SK-N-SH treated with all-trans-retinoic acid at 6 μM for 48 hours (cell line): ENCODE measurements around the gene CENPM.

ENCODE experiments used
- ATAC-seq: fragments of 200-7000 bp; cut with Tn5 transposase; 3 replicates; pipeline ENCODE4 v1.9.1; 2020; ENCODE audit warnings: mild to moderate bottlenecking, moderate library complexity
- ARNTL ChIP-seq: fragments of 450-650 bp; formaldehyde crosslinking; IDR thresholded peaks from 2 replicates; pipeline ENCODE4 v1.5.0; 2020; ENCODE audit warnings: low read depth, mild to moderate bottlenecking, moderate library complexity, borderline replicate concordance
- BACH2 ChIP-seq: fragments of 250-450 bp; sonication (Bioruptor Pico); IDR thresholded peaks from 2 replicates; pipeline ENCODE4 v1.9.0; 2021; ENCODE audit warnings: mild to moderate bottlenecking, borderline replicate concordance
- CREB5 ChIP-seq: fragments of 250-450 bp; sonication (Bioruptor Pico); IDR thresholded peaks from 2 replicates; pipeline ENCODE4 v1.5.1; 2020; ENCODE audit warnings: low read depth, mild to moderate bottlenecking, moderate library complexity
- CSDC2 ChIP-seq: fragments of 250-450 bp; sonication (Bioruptor Pico); IDR thresholded peaks from 2 replicates; pipeline ENCODE4 v1.5.0; 2020; ENCODE audit warnings: mild to moderate bottlenecking, moderate library complexity
- ESRRG ChIP-seq: fragments of 250-450 bp; sonication (Bioruptor Pico); IDR thresholded peaks from 2 replicates; pipeline ENCODE4 v1.6.1; 2021; ENCODE audit warnings: mild to moderate bottlenecking
- GLIS3 ChIP-seq: fragments of 250-450 bp; sonication (Bioruptor Pico); IDR thresholded peaks from 2 replicates; pipeline ENCODE4 v1.5.0; 2020; ENCODE audit warnings: mild to moderate bottlenecking, moderate library complexity
- ISL1 ChIP-seq: fragments of 250-450 bp; sonication (Bioruptor Pico); IDR thresholded peaks from 2 replicates; pipeline ENCODE4 v2.1.2; 2022; ENCODE audit warnings: mild to moderate bottlenecking, moderate library complexity
- OSR1 ChIP-seq: fragments of 250-450 bp; sonication (Bioruptor Pico); IDR thresholded peaks from 2 replicates; pipeline ENCODE4 v1.8.0; 2022; ENCODE audit warnings: moderate library complexity, mild to moderate bottlenecking, inconsistent platforms
- PATZ1 ChIP-seq: fragments of 250-450 bp; sonication (Bioruptor Pico); IDR thresholded peaks from 2 replicates; pipeline ENCODE4 v1.8.0; 2020; ENCODE audit warnings: mild to moderate bottlenecking, moderate library complexity, borderline replicate concordance
- POU6F1 ChIP-seq: fragments of 250-450 bp; sonication (Bioruptor Pico); IDR thresholded peaks from 2 replicates; pipeline ENCODE4 v1.8.0; 2021; ENCODE audit warnings: low read depth, mild to moderate bottlenecking, moderate library complexity, borderline replicate concordance
- PPARA ChIP-seq: fragments of 250-450 bp; sonication (Bioruptor Pico); IDR thresholded peaks from 2 replicates; pipeline ENCODE4 v1.5.0; 2020; ENCODE audit warnings: mild to moderate bottlenecking, borderline replicate concordance
- SNAI2 ChIP-seq: fragments of 250-450 bp; sonication (Bioruptor Pico); IDR thresholded peaks from 2 replicates; pipeline ENCODE4 v1.5.0; 2020; ENCODE audit warnings: mild to moderate bottlenecking, moderate library complexity
- TCF4 ChIP-seq: fragments of 250-450 bp; sonication (Bioruptor Pico); IDR thresholded peaks from 2 replicates; pipeline ENCODE4 v1.8.0; 2021; ENCODE audit warnings: mild to moderate bottlenecking, moderate library complexity, borderline replicate concordance
- TOX ChIP-seq: fragments of 250-450 bp; sonication (Bioruptor Pico); IDR thresholded peaks from 2 replicates; pipeline ENCODE4 v1.8.0; 2021; ENCODE audit warnings: mild to moderate bottlenecking, moderate library complexity, borderline replicate concordance
- TSHZ2 ChIP-seq: fragments of 250-450 bp; sonication (Bioruptor Pico); IDR thresholded peaks from 2 replicates; pipeline ENCODE4 v1.5.0; 2020; ENCODE audit warnings: mild to moderate bottlenecking, moderate library complexity
- ZC3H10 ChIP-seq: fragments of 250-450 bp; sonication (Bioruptor Pico); IDR thresholded peaks from 2 replicates; pipeline ENCODE4 v1.5.1; 2021; ENCODE audit warnings: mild to moderate bottlenecking, moderate library complexity
- ZFP3 ChIP-seq: fragments of 250-450 bp; sonication (Bioruptor Pico); IDR thresholded peaks from 2 replicates; pipeline ENCODE4 v1.5.0; 2020; ENCODE audit warnings: mild to moderate bottlenecking, moderate library complexity
- ZFP30 ChIP-seq: fragments of 450-650 bp; formaldehyde crosslinking; IDR thresholded peaks from 2 replicates; pipeline ENCODE4 v1.5.0; 2022; ENCODE audit warnings: mild to moderate bottlenecking, moderate library complexity
- ZNF565 ChIP-seq: fragments of 450-650 bp; formaldehyde crosslinking; conservative IDR thresholded peaks from 2 replicates; pipeline ENCODE4 v1.5.0; 2020; ENCODE audit warnings: low read depth, mild to moderate bottlenecking, moderate library complexity
- ZNF70 ChIP-seq: fragments of 450-650 bp; formaldehyde crosslinking; IDR thresholded peaks from 2 replicates; pipeline ENCODE4 v1.5.0; 2020; ENCODE audit warnings: mild to moderate bottlenecking, moderate library complexity
- ZNF8 ChIP-seq: fragments of 450-650 bp; formaldehyde crosslinking; IDR thresholded peaks from 2 replicates; pipeline ENCODE4 v1.5.0; 2020; ENCODE audit warnings: mild to moderate bottlenecking, moderate library complexity

CENPM gene

GRCh38 chr22:41991111-41991510 lies 44.2 kb upstream of the CENPM start:
- no peak for ATAC-seq
- TF ChIP-seq PPARA (CRISPR knock-in tag) (no peak), ESRRG (CRISPR knock-in tag) (no peak), PATZ1 (no peak), TOX (CRISPR knock-in tag) (no peak), SNAI2 (CRISPR knock-in tag) (no peak), GLIS3 (CRISPR knock-in tag) (no peak), ZC3H10 (CRISPR knock-in tag) (no peak), BACH2 (CRISPR knock-in tag) (no peak), POU6F1 (CRISPR knock-in tag) (no peak), ISL1 (CRISPR knock-in tag) (no peak), ZFP3 (CRISPR knock-in tag) (no peak), CREB5 (CRISPR knock-in tag) (no peak)
- TF ChIP-seq, all 23 proteins: peak for 0

GRCh38 chr22:41989246-41989645 lies 42.3 kb upstream of the CENPM start:
- no peak for TF ChIP-seq ZNF565 (CRISPR knock-in tag)
- TF ChIP-seq CREB5 (CRISPR knock-in tag): no peak
- TF ChIP-seq ZNF70 (CRISPR knock-in tag): no peak
- TF ChIP-seq ESRRG (CRISPR knock-in tag): no peak
- no peak for TF ChIP-seq ARNTL
- no peak for TF ChIP-seq PATZ1
- TF ChIP-seq TOX (CRISPR knock-in tag): no peak
- no peak for TF ChIP-seq ZNF8 (CRISPR knock-in tag)
- TF ChIP-seq ZC3H10 (CRISPR knock-in tag): no peak
- no peak for TF ChIP-seq TCF4 (CRISPR knock-in tag)
- no peak for ATAC-seq

GRCh38 chr22:41987276-41987675 lies 40.3 kb upstream of the CENPM start:
- no peak for TF ChIP-seq ZNF70 (CRISPR knock-in tag)
- TF ChIP-seq ESRRG (CRISPR knock-in tag): no peak
- no peak for TF ChIP-seq CSDC2 (CRISPR knock-in tag)
- TF ChIP-seq POU6F1 (CRISPR knock-in tag): no peak
- TF ChIP-seq ZC3H10 (CRISPR knock-in tag): no peak
- no peak for TF ChIP-seq GLIS3 (CRISPR knock-in tag)
- TF ChIP-seq ZNF565 (CRISPR knock-in tag): no peak
- no peak for TF ChIP-seq TCF4 (CRISPR knock-in tag)
- no peak for TF ChIP-seq OSR1
- no peak for TF ChIP-seq TSHZ2 (CRISPR knock-in tag)
- TF ChIP-seq ZFP30: no peak
- no peak for TF ChIP-seq ISL1 (CRISPR knock-in tag)
- ATAC-seq: no peak
